Esophagus squamous epithelium (tissue), 5 donors: ENCODE measurements around the gene MAN2C1. TPM values are rescaled to one million over a fixed set of nuclear protein-coding genes. Genes with fewer than 3 reads are reported as not detected.

Experiments
- DNase-seq: peaks from one replicate; lab custom pipeline; 2025; lab: John Stamatoyannopoulos, UW
- H3K27ac ChIP-seq, 4 donors: fragments of 200-600 bp; sonication (generic); one replicate each; pipeline ENCODE4 v1.5.1; 2016 to 2019; ENCODE audit warnings: mild to moderate bottlenecking in 1 of 4
- H3K27me3 ChIP-seq, 4 donors: fragments of 200-600 bp; sonication (generic); 1 replicate in 3 of 4; 2 replicates in 1 of 4; pipeline versions ENCODE4 v1.5.1 to v1.6.0; 2017 to 2021; ENCODE audit warnings: antibody characterized with exemption in 1 of 4
- H3K36me3 ChIP-seq, 3 donors: fragments of 200-600 bp; sonication (generic); one replicate each; pipeline ENCODE4 v1.5.1; 2016 to 2019
- H3K4me1 ChIP-seq, 3 donors: fragments of 200-600 bp; sonication (generic); one replicate each; pipeline ENCODE4 v1.5.1; 2017 to 2019
- H3K4me3 ChIP-seq, 4 donors: fragments of 200-600 bp; sonication (generic); 1 replicate in 3 of 4; 2 replicates in 1 of 4; pipeline ENCODE4 v1.5.1; 2016 to 2019; ENCODE audit warnings: mild to moderate bottlenecking in 2 of 4, moderate library complexity in 1 of 4
- H3K9me3 ChIP-seq, 3 donors: fragments of 200-600 bp; sonication (generic); one replicate each; pipeline ENCODE4 v1.5.1; 2016 to 2019
- CTCF ChIP-seq, 6 experiments: fragments of 450-650 bp in 4 of 6; fragments of 200-600 bp in 2 of 6; sonication (generic) in 2 of 6; IDR thresholded peaks; one replicate each; pipeline ENCODE4 v1.5.1; 2016 to 2019; ENCODE audit warnings: antibody characterized with exemption in 6 of 6, mild to moderate bottlenecking in 4 of 6, moderate library complexity in 4 of 6
- POLR2A ChIP-seq, 4 donors: fragments of 450-650 bp; IDR thresholded peaks; one replicate each; pipeline ENCODE4 v1.6.1; 2017; ENCODE audit warnings: antibody characterized with exemption in 4 of 4, mild to moderate bottlenecking in 4 of 4, moderate library complexity in 3 of 4
- WGBS, 2 donors: methylation state at CpG; one replicate each; pipeline ENCODE4 v1.1.5; 2018; 5-methylcytosine and 5-hydroxymethylcytosine counted together
- intact Hi-C: fragments of 100-400 bp; cut with DNase I; formaldehyde crosslinking; loops from one replicate; pipeline ENCODE4 v1.15.0; 2022
- total RNA-seq, 4 donors: library from RNA; depleted of rRNA; stranded (reverse); fragments of >200 nt; gene quantifications; one replicate each; pipeline ENCODE4 v1.1.0, GENCODE V29; 2016
- donor health status: DM: yes; HTN: yes; CAD: no.

Gene MAN2C1
- total RNA-seq, 4 donors from 2014 or later = 60.3 to 134 (median 83.8) TPM

- H3K4me3 ChIP-seq = no peak overlapping the region
- peaks cover 0 to 50% (median 2%) of the 10 kb centered on the region in 4 donors for H3K27me3 ChIP-seq
- intact Hi-C loops = no loop called here
- H3K4me1 ChIP-seq = peaks cover 0 to 6% (median 0%) of the 10 kb centered on the region in 3 donors
- DNase-seq = no peak
- H3K36me3 ChIP-seq = no peaks in the 10 kb centered on the region
- TF ChIP-seq POLR2A (IDR thresholded peaks at IDR 0.05) (no peak), CTCF (IDR thresholded peaks at IDR 0.05) (no peak)
- H3K9me3 ChIP-seq = no peaks in the 10 kb centered on the region
- H3K27ac ChIP-seq = no peak overlapping the region
- 30 to 43% methylated on average over 3 of the region's 3 CpGs for WGBS, 2 donors
Observed at GRCh38 chr15:75306188-75306587, 62.2 kb downstream of the MAN2C1 start.

Other genes starting within 250 kb of the MAN2C1 start
- 10 to 100 TPM; 12.3 to 33.3 (median 21.5) TPM for gene C15orf39, start 166.7 kb downstream of the MAN2C1 start, total RNA-seq
- gene GOLGA6C, start 110.3 kb downstream of the MAN2C1 start, total RNA-seq = not detected
- gene GOLGA6D, start 85.8 kb downstream of the MAN2C1 start, total RNA-seq = not detected
- gene COMMD4, start 32.5 kb downstream of the MAN2C1 start, total RNA-seq = 10 to 100 TPM; 35.5 to 54.4 (median 44.5) TPM
- 10 to 100 TPM in 2 of 4 donors, 1 to 10 TPM in 2; 7.9 to 58.0 (median 10.9) TPM for gene NEIL1, start 21.6 kb downstream of the MAN2C1 start, total RNA-seq
- gene SIN3A, start 83.1 kb upstream of the MAN2C1 start, total RNA-seq = 10 to 100 TPM; 22.3 to 49.8 (median 26.0) TPM
- 10 to 100 TPM in 1 of 4 donors, 1 to 10 TPM in 3; 4.9 to 13.5 (median 8.5) TPM for gene PTPN9, start 210.7 kb upstream of the MAN2C1 start, total RNA-seq